Vagina (tissue), 2 donors: ENCODE measurements around the gene CARD9.

Source experiments
- CTCF ChIP-seq, 3 experiments: fragments of 450-650 bp in 2 of 3; fragments of 200-600 bp in 1 of 3; sonication (generic) in 1 of 3; IDR thresholded peaks; one replicate each; pipeline ENCODE4 v1.5.1; 2017 to 2019; ENCODE audit warnings: antibody characterized with exemption in 3 of 3, mild to moderate bottlenecking in 2 of 3, moderate library complexity in 2 of 3
- POLR2A ChIP-seq, 2 donors: fragments of 450-650 bp; IDR thresholded peaks; one replicate each; pipeline ENCODE4 v1.6.1; 2017; ENCODE audit warnings: antibody characterized with exemption in 2 of 2, mild to moderate bottlenecking in 2 of 2, moderate library complexity in 2 of 2
- POLR2AphosphoS5 ChIP-seq, 2 donors: sonication (generic); formaldehyde crosslinking; IDR thresholded peaks; one replicate each; pipeline ENCODE4 v1.9.0; 2017; ENCODE audit warnings: antibody characterized with exemption in 2 of 2, mild to moderate bottlenecking in 2 of 2, low read depth in 1 of 2; ENCODE audit not compliant: insufficient read depth in 1 of 2

GRCh38 chr9:136338511-136338910 is 35.0 kb downstream of the CARD9 start:
- TF ChIP-seq CTCF (IDR thresholded peaks at IDR 0.05) (no peak), POLR2A (IDR thresholded peaks at IDR 0.05) (no peak), POLR2AphosphoS5 (IDR thresholded peaks at IDR 0.05; ENCODE audit: insufficient read depth in 1 of 2, low read depth in 1 of 2) (no peak)
